ENCODE results near the gene MED29.

MED29 gene

DNA sequence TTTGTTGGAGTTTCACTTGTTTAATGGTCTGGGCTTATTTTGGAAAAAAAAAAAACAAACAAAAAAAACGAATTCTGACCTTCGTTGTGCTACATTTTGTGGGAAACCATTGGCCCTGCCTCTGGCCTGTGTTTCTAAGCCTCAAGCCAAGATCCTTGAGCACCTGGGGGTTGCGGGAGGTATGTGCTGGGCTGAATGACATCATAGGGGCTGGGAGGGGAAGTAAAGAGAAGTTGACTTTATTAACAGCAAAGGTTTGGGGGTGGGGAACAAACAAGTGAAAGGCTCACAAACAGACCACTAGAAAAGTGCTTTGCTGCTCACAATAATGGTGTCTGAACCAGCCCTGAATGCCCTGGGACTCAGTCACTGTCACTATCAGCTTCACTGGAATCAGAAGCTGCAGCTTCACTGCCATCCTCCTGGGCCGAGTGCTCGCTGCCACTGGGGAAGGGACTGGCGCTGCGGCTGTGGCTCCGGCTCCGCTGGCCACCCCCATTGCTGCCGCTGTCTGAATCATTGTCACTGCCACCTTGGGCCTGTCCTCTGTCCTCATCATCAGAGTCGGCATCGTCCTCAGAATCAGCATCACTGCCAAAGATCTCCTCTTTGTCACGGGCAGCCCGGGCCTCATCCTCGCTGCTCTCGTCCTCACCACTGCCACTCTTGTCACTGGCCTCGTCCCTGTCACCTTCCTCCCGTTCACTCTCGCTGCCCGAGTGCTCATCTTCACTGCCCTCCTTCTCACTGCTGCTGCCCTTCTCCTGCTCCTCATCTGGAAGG lies 5.4 kb upstream of the MED29 start:
- DNase-seq (ENCODE audit: low spot score) = no peak

DNA sequence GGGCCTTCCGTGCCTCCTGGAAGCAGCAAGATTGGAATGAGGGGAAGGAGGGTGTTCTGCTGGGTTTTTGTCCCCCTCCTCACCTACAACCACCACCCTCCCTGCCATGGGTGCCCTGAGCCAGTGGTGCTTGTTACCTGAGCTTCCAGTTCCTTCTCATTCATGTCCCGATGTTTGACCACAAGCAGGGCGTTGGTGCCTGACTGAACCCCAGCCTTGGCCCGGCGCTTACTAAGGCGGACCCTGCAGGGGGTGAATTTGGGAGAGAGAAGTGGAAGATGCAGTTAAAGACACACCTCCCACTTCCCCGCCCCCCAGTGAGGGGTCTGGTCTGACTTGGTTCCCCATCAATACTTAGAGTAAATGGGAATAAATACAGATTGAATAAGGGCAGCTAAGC lies 4.6 kb upstream of the MED29 start:
- TF ChIP-seq, protein P1, sequence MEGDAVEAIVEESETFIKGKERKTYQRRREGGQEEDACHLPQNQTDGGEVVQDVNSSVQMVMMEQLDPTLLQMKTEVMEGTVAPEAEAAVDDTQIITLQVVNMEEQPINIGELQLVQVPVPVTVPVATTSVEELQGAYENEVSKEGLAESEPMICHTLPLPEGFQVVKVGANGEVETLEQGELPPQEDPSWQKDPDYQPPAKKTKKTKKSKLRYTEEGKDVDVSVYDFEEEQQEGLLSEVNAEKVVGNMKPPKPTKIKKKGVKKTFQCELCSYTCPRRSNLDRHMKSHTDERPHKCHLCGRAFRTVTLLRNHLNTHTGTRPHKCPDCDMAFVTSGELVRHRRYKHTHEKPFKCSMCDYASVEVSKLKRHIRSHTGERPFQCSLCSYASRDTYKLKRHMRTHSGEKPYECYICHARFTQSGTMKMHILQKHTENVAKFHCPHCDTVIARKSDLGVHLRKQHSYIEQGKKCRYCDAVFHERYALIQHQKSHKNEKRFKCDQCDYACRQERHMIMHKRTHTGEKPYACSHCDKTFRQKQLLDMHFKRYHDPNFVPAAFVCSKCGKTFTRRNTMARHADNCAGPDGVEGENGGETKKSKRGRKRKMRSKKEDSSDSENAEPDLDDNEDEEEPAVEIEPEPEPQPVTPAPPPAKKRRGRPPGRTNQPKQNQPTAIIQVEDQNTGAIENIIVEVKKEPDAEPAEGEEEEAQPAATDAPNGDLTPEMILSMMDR (IDR thresholded peaks at IDR 0.05; ENCODE audit: borderline replicate concordance, control extremely low read depth, extremely low read depth, insufficient read depth, missing control alignments) = no peak
- in situ Hi-C loops (cut with MboI; ENCODE audit: low sequenced_read_pairs, unreplicated experiment) = no loop called here
- no peak for DNase-seq (ENCODE audit: low spot score)

More for the DNA sequence above, 5.4 kb upstream of the MED29 start:
- TF ChIP-seq, protein P1 (IDR thresholded peaks at IDR 0.05; ENCODE audit: borderline replicate concordance, control extremely low read depth, extremely low read depth, insufficient read depth, missing control alignments) = no peak
- in situ Hi-C loops (cut with MboI; ENCODE audit: low sequenced_read_pairs, unreplicated experiment) = no loop called here

DNA sequence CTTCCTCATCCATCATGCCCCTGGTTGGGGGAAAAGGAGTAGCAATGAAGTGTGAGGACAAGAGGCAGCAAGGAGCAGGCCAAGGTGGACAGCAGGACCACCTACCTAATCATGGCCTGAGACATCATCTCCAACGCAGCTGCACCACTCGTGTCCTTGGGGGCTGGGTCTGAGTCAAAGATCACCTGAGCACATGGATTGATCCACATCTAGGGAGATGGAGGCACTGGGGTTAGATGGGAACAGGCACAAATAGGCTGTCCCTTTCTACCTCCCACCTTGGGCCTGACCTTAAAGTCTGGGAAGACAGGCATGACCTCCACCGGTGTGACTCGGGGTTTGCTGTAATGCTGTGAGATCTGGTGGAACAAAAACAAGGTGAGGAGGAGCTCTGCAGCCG lies 2.5 kb upstream of the MED29 start:
- TF ChIP-seq, protein P1 (IDR thresholded peaks at IDR 0.05; ENCODE audit: borderline replicate concordance, control extremely low read depth, extremely low read depth, insufficient read depth, missing control alignments) = no peak
- in situ Hi-C loops (cut with MboI; ENCODE audit: low sequenced_read_pairs, unreplicated experiment) = no loop called here
- DNase-seq (ENCODE audit: low spot score) = no peak

DNA sequence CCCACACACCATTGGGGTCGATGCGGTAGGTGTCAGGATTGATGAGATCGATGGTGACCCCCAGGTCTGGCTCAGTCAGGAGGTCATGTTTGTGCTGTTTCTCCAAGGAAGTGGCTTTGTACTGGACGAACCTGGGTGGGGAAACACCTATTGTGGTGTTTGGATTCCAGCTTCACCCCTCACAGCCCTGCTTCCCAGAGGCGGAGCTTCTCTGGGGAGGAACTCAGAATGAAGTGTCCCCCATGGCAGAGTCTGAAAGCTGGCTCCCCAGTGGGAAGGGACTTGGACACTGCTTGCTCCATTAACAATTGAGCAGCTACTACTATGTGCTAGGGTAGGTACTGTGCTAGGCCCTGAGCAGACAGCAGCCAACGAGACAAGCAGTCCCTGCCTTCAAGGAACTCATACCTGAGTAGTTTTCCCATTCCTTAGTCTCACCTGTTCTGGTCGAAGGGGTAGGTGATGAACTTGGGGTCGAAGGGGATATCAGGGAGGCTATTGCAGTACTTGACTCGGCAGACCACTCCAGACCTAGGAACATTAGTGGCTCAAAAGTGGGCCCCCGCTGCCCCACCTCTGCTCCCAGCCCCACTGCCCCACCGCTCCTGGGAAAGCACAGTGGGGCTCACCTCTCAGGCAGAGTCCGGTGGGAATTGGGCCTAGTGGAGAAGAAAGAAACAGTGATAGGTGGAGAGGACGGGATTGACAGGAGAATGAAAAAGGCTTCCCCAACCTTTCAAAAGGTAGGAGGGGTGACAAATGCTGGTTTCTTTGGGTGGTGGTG lies 1.4 kb upstream of the MED29 start:
- in situ Hi-C loops (cut with MboI; ENCODE audit: low sequenced_read_pairs, unreplicated experiment) = no loop called here
- no peak for DNase-seq (ENCODE audit: low spot score)
- TF ChIP-seq, protein P1 (IDR thresholded peaks at IDR 0.05; ENCODE audit: borderline replicate concordance, control extremely low read depth, extremely low read depth, insufficient read depth, missing control alignments) = no peak

DNA sequence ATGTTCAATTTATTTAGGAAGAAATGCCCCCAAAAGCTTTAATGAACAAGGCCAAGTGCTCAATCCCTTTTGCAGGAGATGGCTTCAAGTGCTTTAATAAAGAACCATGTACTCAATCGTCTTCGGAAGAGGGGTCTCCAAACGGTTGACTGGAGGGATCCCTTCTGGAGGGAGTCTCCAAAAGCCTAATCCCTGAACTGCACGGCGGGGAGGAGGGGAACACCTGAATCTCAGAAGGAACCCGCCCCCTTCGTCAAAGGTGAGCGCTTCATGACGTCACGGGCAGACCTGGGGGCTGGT lies 777 bp upstream of the MED29 start:
- TF ChIP-seq, protein P1 (IDR thresholded peaks at IDR 0.05; ENCODE audit: borderline replicate concordance, control extremely low read depth, extremely low read depth, insufficient read depth, missing control alignments) = no peak
- in situ Hi-C loops (cut with MboI; ENCODE audit: low sequenced_read_pairs, unreplicated experiment) = no loop called here
- DNase-seq (ENCODE audit: low spot score) = no peak

DNA sequence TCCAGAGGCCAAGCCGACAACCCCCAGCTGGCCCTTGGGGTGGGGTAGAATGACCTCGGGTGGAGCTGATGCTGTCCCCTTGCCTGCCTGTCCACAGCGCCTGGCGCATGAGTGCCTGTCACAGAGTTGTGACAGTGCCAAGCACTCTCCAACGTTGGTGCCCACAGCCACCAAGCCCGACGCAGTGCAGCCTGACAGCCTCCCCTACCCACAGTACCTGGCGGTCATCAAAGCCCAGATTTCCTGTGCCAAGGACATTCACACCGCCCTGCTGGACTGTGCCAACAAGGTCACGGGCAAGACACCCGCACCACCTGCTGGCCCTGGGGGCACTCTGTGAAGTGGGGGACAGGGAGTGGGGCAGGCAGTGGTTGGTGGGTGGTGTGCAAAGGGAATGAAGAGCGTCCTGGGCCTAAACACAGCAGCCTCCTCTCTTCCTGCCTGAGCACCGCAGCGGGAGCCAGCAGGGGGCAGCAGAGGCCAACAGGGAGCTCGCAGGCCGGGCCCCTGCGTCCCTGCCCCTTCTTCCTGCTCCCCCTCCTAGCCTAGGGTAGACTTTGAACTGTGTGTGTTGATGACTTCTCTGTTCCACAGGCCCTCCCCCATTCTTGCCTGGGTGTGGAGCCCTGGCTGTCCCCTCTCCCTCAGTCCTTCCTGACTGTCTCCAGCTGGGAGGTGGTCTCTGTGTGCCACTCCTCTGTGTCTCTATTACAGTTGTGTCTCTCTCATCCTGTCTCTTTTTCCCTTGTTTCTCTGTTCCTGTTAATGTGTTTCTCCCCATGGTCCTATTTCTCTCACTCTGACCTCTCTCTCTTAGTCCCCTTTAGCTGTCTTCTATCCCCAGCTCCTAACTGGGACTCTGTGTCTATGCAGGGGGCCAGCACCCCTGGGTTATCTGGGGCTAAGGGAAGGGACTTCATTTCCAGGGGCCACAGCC lies 6.5 kb downstream of the MED29 start:
- in situ Hi-C loops (cut with MboI; ENCODE audit: low sequenced_read_pairs, unreplicated experiment) = no loop called here
- DNase-seq (ENCODE audit: low spot score) = peak; percentile 93
- TF ChIP-seq, protein P1 (IDR thresholded peaks at IDR 0.05; ENCODE audit: borderline replicate concordance, control extremely low read depth, extremely low read depth, insufficient read depth, missing control alignments) = peak; percentile 99

Measured in GM13976 (cell line).